HepG2 (cell line): ENCODE measurements around the gene WDR48. TPM values are rescaled to one million over a fixed set of nuclear protein-coding genes. Genes with fewer than 3 reads are reported as not detected.

Source experiments
- ATAC-seq: fragments of 200-7000 bp; cut with Tn5 transposase; 3 replicates; pipeline ENCODE4 v1.9.1; 2020; ENCODE audit warnings: mild to moderate bottlenecking, moderate library complexity
- BruUV-seq: library from RNA; stranded (reverse); fragments of 400-500 nt; replicated peaks from 2 replicates; lab custom pipeline; 2021; lab: Mats Ljungman, UMichigan
- CTCF ChIA-PET: fragments of 300-600 bp; formaldehyde crosslinking; extraction: SDS; loops from one replicate; lab custom pipeline; 2021; ENCODE audit warnings: low total read pairs, inconsistent platforms, low intra/inter-chr PET ratio; lab: Yijun Ruan, JAX
- POLR2A ChIA-PET: fragments of 350-600 bp; sonication (Branson Sonifier 250); formaldehyde crosslinking; loops from one replicate; lab custom pipeline; 2020; ENCODE audit warnings: antibody characterized with exemption, inconsistent platforms; lab: Yijun Ruan, JAX
- DNase-seq: peaks from one replicate; pipeline ENCODE4 v3.0.0-alpha.2; 2015; ENCODE audit warnings: low spot score
- FAIRE-seq: peaks from 3 replicates; lab custom pipeline; 2011; peaks lifted over from hg19 to GRCh38; lab: Jason Lieb, UNC
- H2AFZ ChIP-seq: one replicate; pipeline ENCODE4 v1.6.1; 2011; ENCODE audit warnings: low read length, inconsistent platforms
- H3K27ac ChIP-seq: fragments of 300-600 bp; 3 replicates; pipeline ENCODE4 v1.8.0; 2011; ENCODE audit warnings: mixed run types, mild to moderate bottlenecking, mixed read lengths, low read length, inconsistent platforms; ENCODE audit not compliant: insufficient read depth; ENCODE audit errors: extremely low read length
- H3K27me3 ChIP-seq, 2 experiments: fragments of 200-600 bp in 1 of 2; 2 replicates in 1 of 2; 3 replicates in 1 of 2; pipeline versions ENCODE4 v1.6.0 to v1.8.0; 2011; ENCODE audit warnings: low read length in 2 of 2, mild to moderate bottlenecking in 2 of 2, moderate library complexity in 2 of 2, inconsistent platforms in 1 of 2; ENCODE audit not compliant: insufficient read depth in 2 of 2, control insufficient read depth in 1 of 2
- H3K36me3 ChIP-seq, 2 experiments: fragments of 200-600 bp in 1 of 2; replicated peaks in 1 of 2; 2 replicates in 1 of 2; 3 replicates in 1 of 2; pipeline versions ENCODE4 v1.5.1 to v1.8.0; 2011; ENCODE audit warnings: low read length in 2 of 2, inconsistent platforms in 1 of 2; ENCODE audit not compliant: insufficient read depth in 2 of 2, control insufficient read depth in 1 of 2
- H3K4me1 ChIP-seq: 2 replicates; pipeline ENCODE4 v1.5.1; 2012; ENCODE audit warnings: low read length, inconsistent platforms; ENCODE audit not compliant: insufficient read depth
- H3K4me2 ChIP-seq: 2 replicates; pipeline ENCODE4 v1.6.0; 2011; ENCODE audit warnings: low read depth, low read length, inconsistent platforms
- H3K4me3 ChIP-seq, 3 experiments: fragments of 200-600 bp in 1 of 3; sonication (generic), shearing (Covaris generic) in 1 of 3; replicated peaks in 1 of 3; 2 replicates each; pipeline ENCODE4 v1.5.1; 2011 to 2016; ENCODE audit warnings: low read length in 3 of 3, inconsistent platforms in 2 of 3, low read depth in 2 of 3, mild to moderate bottlenecking in 2 of 3, control low read depth in 1 of 3, mixed read lengths in 1 of 3; ENCODE audit not compliant: insufficient read depth in 1 of 3
- H3K79me2 ChIP-seq: one replicate; pipeline ENCODE4 v1.6.1; 2011; ENCODE audit warnings: low read length, inconsistent platforms; ENCODE audit not compliant: insufficient read depth
- H3K9ac ChIP-seq: 2 replicates; pipeline ENCODE4 v1.6.0; 2011; ENCODE audit warnings: mild to moderate bottlenecking, low read depth, low read length, inconsistent platforms; ENCODE audit not compliant: insufficient read depth
- H3K9me3 ChIP-seq: 2 replicates; pipeline ENCODE4 v1.5.1; 2012; ENCODE audit warnings: mild to moderate bottlenecking, low read length
- H4K20me1 ChIP-seq: 2 replicates; pipeline ENCODE4 v1.6.0; 2011; ENCODE audit warnings: inconsistent platforms, mild to moderate bottlenecking, low read length, moderate library complexity; ENCODE audit not compliant: insufficient read depth
- CENPX ChIP-seq: sonication (generic); formaldehyde crosslinking; IDR thresholded peaks from 2 replicates; pipeline ENCODE4 v1.9.0; 2021; ENCODE audit warnings: mild to moderate bottlenecking, missing genetic modification reagents, moderate library complexity
- DRAP1 ChIP-seq: IDR thresholded peaks from 2 replicates; pipeline ENCODE4 v1.6.1; 2016; ENCODE audit warnings: missing genetic modification reagents, missing compliant biosample characterization
- GATAD2A ChIP-seq: IDR thresholded peaks from 2 replicates; pipeline ENCODE4 v1.6.1; 2016
- IKZF4 ChIP-seq: sonication (generic); formaldehyde crosslinking; IDR thresholded peaks from 2 replicates; pipeline ENCODE4 v1.5.1; 2020; ENCODE audit warnings: borderline replicate concordance, mild to moderate bottlenecking, low read depth, missing genetic modification reagents; ENCODE audit errors: not compliant biosample characterization
- NFE2 ChIP-seq: sonication (generic); formaldehyde crosslinking; IDR thresholded peaks from 2 replicates; pipeline ENCODE4 v1.4.0; 2020; ENCODE audit warnings: missing genetic modification reagents
- PRDM10 ChIP-seq: sonication (generic); formaldehyde crosslinking; IDR thresholded peaks from 2 replicates; pipeline ENCODE4 v1.4.0; 2020; ENCODE audit warnings: low read depth, missing genetic modification reagents
- RBM22 ChIP-seq: fragments of 200-400 bp; formaldehyde crosslinking; optimal IDR thresholded peaks from 2 replicates; pipeline ENCODE3; 2017; ENCODE audit warnings: mild to moderate bottlenecking, low read length, moderate library complexity
- RFX3 ChIP-seq: IDR thresholded peaks from 2 replicates; pipeline ENCODE4 v1.6.1; 2016; ENCODE audit warnings: missing biosample characterization, missing genetic modification reagents
- SNAI1 ChIP-seq: sonication (generic); formaldehyde crosslinking; IDR thresholded peaks from 2 replicates; pipeline ENCODE4 v1.5.0; 2020; ENCODE audit warnings: mild to moderate bottlenecking, missing genetic modification reagents, borderline replicate concordance
- XRCC5 ChIP-seq: fragments of 200-400 bp; formaldehyde crosslinking; optimal IDR thresholded peaks from 2 replicates; pipeline ENCODE3; 2017; ENCODE audit warnings: mild to moderate bottlenecking, low read length
- ZBTB25 ChIP-seq: IDR thresholded peaks from 2 replicates; pipeline ENCODE4 v1.6.1; 2018; ENCODE audit warnings: missing genetic modification reagents
- ZBTB34 ChIP-seq: sonication (generic); formaldehyde crosslinking; IDR thresholded peaks from 2 replicates; pipeline ENCODE4 v1.8.0; 2022; ENCODE audit warnings: mild to moderate bottlenecking, missing genetic modification reagents
- ZNF101 ChIP-seq: sonication (generic); formaldehyde crosslinking; IDR thresholded peaks from 2 replicates; pipeline ENCODE4 v1.4.0; 2020; ENCODE audit warnings: mild to moderate bottlenecking, low read depth, missing genetic modification reagents, borderline replicate concordance
- ZNF292 ChIP-seq: sonication (generic); formaldehyde crosslinking; IDR thresholded peaks from 2 replicates; pipeline ENCODE4 v1.8.1; 2022; ENCODE audit warnings: mild to moderate bottlenecking, low read depth, missing genetic modification reagents, borderline replicate concordance
- ZNF30 ChIP-seq: sonication (generic); formaldehyde crosslinking; IDR thresholded peaks from 2 replicates; pipeline ENCODE4 v1.5.0; 2020; ENCODE audit warnings: mild to moderate bottlenecking, missing genetic modification reagents
- ZSCAN5A ChIP-seq: sonication (generic); formaldehyde crosslinking; IDR thresholded peaks from 2 replicates; pipeline ENCODE4 v1.8.0; 2022; ENCODE audit warnings: mild to moderate bottlenecking, missing genetic modification reagents, borderline replicate concordance
- WGBS: methylation state at CpG from one replicate; pipeline ENCODE4 v1.1.6; 2017; ENCODE audit warnings: low lambda C conversion rate; 5-methylcytosine and 5-hydroxymethylcytosine counted together
- in situ Hi-C: cut with HindIII; loops from 2 replicates; pipeline ENCODE4 v1.10.0; 2017; ENCODE audit warnings: low pct_unique_long_range_greater_than_20kb; ENCODE audit not compliant: extremely low pct_ligation_motif_present
- intact Hi-C: fragments of 100-400 bp; cut with micrococcal nuclease; formaldehyde crosslinking; loops from one replicate; pipeline ENCODE4 v1.10.0; 2022; ENCODE audit not compliant: unreplicated experiment
- polyA plus RNA-seq, 8 experiments: library from polyadenylated mRNA; depleted of rRNA in 3 of 8; stranded (reverse) in 7 of 8; unstranded in 1 of 8; fragments of >200 nt; fragmentation: Illumina TruSeq in 4 of 8; extraction: Trizol in 4 of 8; gene quantifications; 2 replicates each; pipeline versions ENCODE4 v1.2.1 to v1.2.3, GENCODE V29; 2011 to 2016; ENCODE audit warnings: low read depth in 4 of 8, missing spikeins in 1 of 8, mixed read lengths in 1 of 8; ENCODE audit not compliant: insufficient read depth in 1 of 8
- total RNA-seq, 5 experiments: library from RNA; depleted of rRNA; stranded (reverse); fragments of >200 nt; fragmentation: Illumina TruSeq; extraction: Trizol; gene quantifications; 2 replicates each; pipeline ENCODE4 v1.2.3, GENCODE V29; 2016; ENCODE audit warnings: low read depth in 1 of 5

Gene WDR48
- total and polyA plus RNA-seq, 2 of the 13 experiments (the other 11 are each of a cell fraction or from before 2014, with no cell fraction given) = 29.2 to 31.2 TPM

GRCh38 chr3:39088889-39089288 is 37.1 kb downstream of the WDR48 start:
- no peak for DNase-seq
- H4K20me1 ChIP-seq = no peaks in the 10 kb centered on the region
- POLR2A ChIA-PET = no interaction called here
- peaks cover 11 to 82% of the 10 kb centered on the region in 2 experiments; a peak in 4 of 5 replicates for H3K36me3 ChIP-seq
- BruUV-seq = no TSS peak
- H3K4me2 ChIP-seq = no peak overlapping the region
- no peaks in the 10 kb centered on the region for H3K9me3 ChIP-seq
- FAIRE-seq = no peak
- intact Hi-C loops = no loop called here
- in situ Hi-C loops = no loop called here
- H3K27me3 ChIP-seq = no peaks in the 10 kb centered on the region
- no peak for ATAC-seq
- H3K4me3 ChIP-seq = no peak overlapping the region
- H2AFZ ChIP-seq = no peak overlapping the region
- no peaks in the 10 kb centered on the region for H3K4me1 ChIP-seq
- TF ChIP-seq XRCC5 (no peak), ZNF101 (CRISPR knock-in tag) (no peak), ZNF292 (CRISPR knock-in tag) (no peak), DRAP1 (CRISPR knock-in tag) (no peak), NFE2 (CRISPR knock-in tag) (no peak), RBM22 (no peak), RFX3 (CRISPR knock-in tag) (no peak), ZSCAN5A (no peak), IKZF4 (no peak), CENPX (CRISPR knock-in tag) (no peak), PRDM10 (no peak), SNAI1 (CRISPR knock-in tag) (no peak), ZBTB25 (CRISPR knock-in tag) (no peak), GATAD2A (CRISPR knock-in tag) (no peak), ZBTB34 (CRISPR knock-in tag) (no peak), ZNF30 (CRISPR knock-in tag) (no peak)
- TF ChIP-seq, all 625 proteins: peak for 0
- CTCF ChIA-PET = no interaction called here
- 93% methylated on average over 3 of the region's 3 CpGs for WGBS
- H3K79me2 ChIP-seq = no peaks in the 10 kb centered on the region
- H3K27ac ChIP-seq = no peak overlapping the region
- no peak overlapping the region for H3K9ac ChIP-seq
